Aorta (tissue), 5 donors: ENCODE results near the gene NAXD. TPM values are rescaled to one million over a fixed set of nuclear protein-coding genes. Genes with fewer than 3 reads are reported as not detected.
"Not testable (repeated sequence)": the region's sequence is repeated elsewhere in the genome, so short reads cannot be mapped to it uniquely, and the experiment has no call there.

Source experiments
- ATAC-seq: fragments of 200-7000 bp; cut with Tn5 transposase; one replicate; pipeline ENCODE4 v1.9.1; 2022; ENCODE audit warnings: moderate library complexity; ENCODE audit not compliant: low FRiP score
- DNase-seq, 2 donors: peaks; one replicate each; pipeline ENCODE4 v3.0.0-alpha.2; 2020
- H3K27ac ChIP-seq, 2 donors: one replicate each; pipeline ENCODE4 v1.5.1; 2013; ENCODE audit warnings: low read length in 2 of 2, mild to moderate bottlenecking in 2 of 2, moderate library complexity in 2 of 2, control low read depth in 1 of 2, inconsistent platforms in 1 of 2, low read depth in 1 of 2
- H3K27me3 ChIP-seq, 2 donors: one replicate each; pipeline ENCODE4 v1.6.1; 2013; ENCODE audit warnings: control low read depth in 1 of 2, low read length in 1 of 2, mild to moderate bottlenecking in 1 of 2, moderate library complexity in 1 of 2; ENCODE audit not compliant: insufficient read depth in 2 of 2, control insufficient read depth in 1 of 2
- H3K36me3 ChIP-seq, 2 donors: one replicate each; pipeline ENCODE4 v1.6.1; 2013; ENCODE audit warnings: control low read depth in 1 of 2, low read length in 1 of 2, mild to moderate bottlenecking in 1 of 2; ENCODE audit not compliant: insufficient read depth in 2 of 2, control insufficient read depth in 1 of 2
- H3K4me1 ChIP-seq, 2 donors: one replicate each; pipeline ENCODE4 v1.6.1; 2013; ENCODE audit warnings: low read length in 2 of 2, control low read depth in 1 of 2, mild to moderate bottlenecking in 1 of 2, moderate library complexity in 1 of 2; ENCODE audit not compliant: insufficient read depth in 2 of 2, control insufficient read depth in 1 of 2
- H3K4me3 ChIP-seq, 2 donors: one replicate each; pipeline ENCODE4 v1.5.1; 2013; ENCODE audit warnings: low read length in 2 of 2, control low read depth in 1 of 2, mild to moderate bottlenecking in 1 of 2
- H3K9me3 ChIP-seq: one replicate; pipeline ENCODE4 v1.6.1; 2013; ENCODE audit warnings: mild to moderate bottlenecking, low read length; ENCODE audit not compliant: control insufficient read depth
- WGBS, 2 donors: extraction: QIAGEN DNeasy Blood & Tissue Kit; methylation state at CpG; one replicate each; pipeline ENCODE4 v1.1.7; 2013; 5-methylcytosine and 5-hydroxymethylcytosine counted together
- intact Hi-C, 2 donors: fragments of 100-400 bp; cut with DNase I; formaldehyde crosslinking; loops; one replicate each; pipeline versions ENCODE4 v1.14.2 to v1.15.0; 2022
- polyA plus RNA-seq, 2 donors: library from polyadenylated mRNA; stranded (reverse); fragments of 200-250 nt; gene quantifications; one replicate each; pipeline ENCODE4 v1.2.3, GENCODE V29; 2013
- total RNA-seq, 2 donors: library from RNA; stranded (reverse); fragmentation: NEBNext Ultra II Directional; extraction: Animal tissue kit (Norgen Biotek cat#: 25700); gene quantifications; one replicate each; pipeline ENCODE4 v1.2.1, GENCODE V29; 2021
- donor health status: healthy with polysubstance abuse.
- donor health status: Bipolar disorder and iron deficiency.
- donor health status: DM: no; HTN: no; CAD: no.
- donor health status: DM: no; HTN: no; CAD: no.
- donor health status: DM: yes; HTN: yes; CAD: no.

Gene NAXD
- total and polyA plus RNA-seq, 4 donors = 20.7 to 47.0 (median 25.8) TPM

GRCh38 chr13:110606281-110606680 is 9.1 kb upstream of the NAXD start:
- ATAC-seq, intact Hi-C loops, DNase-seq, H3K4me3 ChIP-seq, H3K4me1 ChIP-seq, H3K36me3 ChIP-seq, H3K27ac ChIP-seq, H3K27me3 ChIP-seq, H3K9me3 ChIP-seq: not testable (repeated sequence)
- WGBS, 2 donors = 93% methylated on average over 31 of the region's 33 CpGs; no CpG with 5 or more reads in 1 of the 2 donors

GRCh38 chr13:110607675-110608224 is 7.6 kb upstream of the NAXD start:
- DNase-seq (no peak), ATAC-seq (no peak)
- Histone ChIP-seq H3K4me1 (no peaks in the 10 kb centered on the region), H3K27me3 (no peaks in the 10 kb centered on the region), H3K27ac (no peak overlapping the region), H3K9me3 (no peaks in the 10 kb centered on the region), H3K4me3 (no peak overlapping the region), H3K36me3 (no peaks in the 10 kb centered on the region)
- intact Hi-C loops = no loop called here
- WGBS, 2 donors = 78 to 85% methylated on average over 3 of the region's 3 CpGs

DNA sequence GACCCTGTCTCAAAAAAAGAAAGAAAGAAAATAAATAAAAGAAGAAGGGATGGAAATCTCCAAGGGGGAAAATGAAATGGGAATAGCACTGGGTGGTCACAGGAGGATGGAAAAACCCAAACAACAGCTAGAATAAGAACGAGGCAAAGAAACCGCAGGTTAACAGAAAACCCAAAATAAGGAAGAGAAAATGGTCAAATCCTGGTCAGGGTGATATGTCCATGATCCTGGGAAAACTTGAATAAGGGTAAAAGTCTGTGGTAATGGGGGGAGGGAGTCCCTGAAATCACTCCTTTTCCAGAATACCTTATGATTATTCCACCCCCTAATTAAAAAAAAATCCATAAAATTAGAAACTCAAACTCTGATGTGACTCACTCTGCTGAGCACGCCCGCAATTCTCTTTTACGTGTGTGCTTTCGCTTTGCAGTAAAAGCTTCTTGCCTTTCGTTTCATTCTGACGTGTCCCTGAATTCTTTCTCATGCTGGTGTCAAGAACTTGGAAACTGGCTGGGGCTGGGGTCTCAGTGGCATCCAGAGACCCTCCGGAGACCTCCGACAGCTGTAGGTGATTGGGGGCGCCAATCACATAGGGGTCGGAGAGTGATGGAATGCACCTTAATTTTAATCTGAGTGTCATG is 4.3 kb upstream of the NAXD start:
- WGBS, 2 donors = 77 to 81% methylated on average over 12 of the region's 12 CpGs

DNA sequence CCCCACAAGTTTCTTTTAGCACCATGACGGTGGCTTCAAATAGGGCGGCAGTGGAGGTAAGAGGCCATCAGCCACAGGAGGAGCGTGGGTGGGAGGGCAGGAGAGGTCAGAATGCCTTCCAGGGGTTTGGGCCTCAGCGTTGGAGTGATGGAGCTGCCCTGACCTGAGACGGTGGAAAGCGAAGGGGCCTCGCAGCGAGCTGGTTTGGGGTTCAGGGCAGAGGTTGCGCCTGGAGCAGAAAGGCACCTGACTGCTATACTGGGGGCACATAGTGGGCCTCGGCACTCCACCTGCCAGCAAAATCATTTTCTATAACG is 382 bp upstream of the NAXD start:
- DNase-seq (no peak), ATAC-seq (no peak)
- Histone ChIP-seq H3K27me3 (no peaks in the 10 kb centered on the region), H3K36me3 (no peaks in the 10 kb centered on the region), H3K4me1 (no peaks in the 10 kb centered on the region), H3K4me3 (no peak overlapping the region), H3K9me3 (no peaks in the 10 kb centered on the region), H3K27ac (peak overlapping the region in 1 of 2 donors; percentile 50)
- 83 to 86% methylated on average over 11 of the region's 11 CpGs for WGBS, 2 donors
- intact Hi-C loops = loop anchor here (5.0 to 10.0 kb wide), 2 partner anchors 90 to 92 kb away; partner anchors contain the start of gene CARS2 (in 2 of the 2)

More for the DNA sequence above, 4.3 kb upstream of the NAXD start:
- no peak overlapping the region for H3K4me3 ChIP-seq
- no peak for ATAC-seq
- no peaks in the 10 kb centered on the region for H3K27me3 ChIP-seq
- no peak overlapping the region for H3K27ac ChIP-seq
- H3K9me3 ChIP-seq = no peaks in the 10 kb centered on the region
- no peaks in the 10 kb centered on the region for H3K4me1 ChIP-seq
- no peaks in the 10 kb centered on the region for H3K36me3 ChIP-seq
- intact Hi-C loops = loop anchor here in 1 of 2 donors (5.0 to 10.0 kb wide), 2 partner anchors 49 to 94 kb away; partner anchors contain the start of genes CARS2 and RAB20
- DNase-seq = no peak

- DNase-seq (peak in 1 of 2 donors; percentile 86), ATAC-seq (peak; percentile 47)
- intact Hi-C loops = loop anchor here (5.0 to 10.0 kb wide), 2 partner anchors 88 to 91 kb away; partner anchors contain the start of gene CARS2 (in 2 of the 2)
- 9% methylated on average over 33 to 37 of the region's 37 CpGs for WGBS, 2 donors
- no peaks in the 10 kb centered on the region for H3K4me1 ChIP-seq
- H3K27ac ChIP-seq = peak overlapping the region; percentile 73 to 83
- H3K9me3 ChIP-seq = no peaks in the 10 kb centered on the region
- H3K4me3 ChIP-seq = peak overlapping the region; percentile 49 to 64
- H3K36me3 ChIP-seq = no peaks in the 10 kb centered on the region
- no peaks in the 10 kb centered on the region for H3K27me3 ChIP-seq
These were observed 1.1 kb downstream of the NAXD start for GRCh38 chr13:110616103-110617101.

DNA sequence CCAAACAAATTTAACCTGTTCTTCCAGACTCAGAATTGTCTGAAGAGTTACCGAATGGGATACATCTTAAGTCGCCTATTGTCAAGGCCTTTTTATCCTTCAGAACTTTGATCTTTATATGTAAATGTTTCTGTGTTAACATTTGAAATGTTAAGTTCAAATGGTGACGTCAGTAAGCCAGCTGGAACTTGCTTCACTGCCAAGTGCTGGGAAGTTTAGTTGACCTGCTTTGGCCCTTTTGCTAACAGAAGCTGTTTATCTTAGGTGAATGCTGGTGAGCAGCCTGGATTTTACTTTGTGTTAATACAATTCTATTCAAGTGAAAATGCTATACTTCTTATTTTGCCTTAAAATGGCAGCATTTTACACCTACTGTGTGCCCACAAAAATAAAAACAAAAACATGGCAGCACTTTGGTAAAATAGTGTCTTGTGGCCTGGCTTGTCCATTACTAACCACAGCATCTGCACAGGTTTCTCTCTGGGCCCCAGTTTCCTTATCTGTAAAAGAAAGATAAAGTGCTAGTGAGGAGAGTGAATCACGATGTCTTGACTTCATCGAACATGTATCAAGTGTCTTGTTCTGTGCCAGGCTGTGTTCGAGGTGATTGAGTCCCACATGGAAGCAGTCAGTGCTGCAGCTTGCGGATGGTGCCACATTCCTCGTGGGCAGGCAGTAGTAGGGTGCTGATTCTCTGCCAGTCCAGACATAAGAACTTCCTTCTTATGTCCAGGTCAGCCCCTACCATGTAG is 2.2 kb downstream of the NAXD start:
- Histone ChIP-seq H3K36me3 (no peaks in the 10 kb centered on the region), H3K9me3 (no peaks in the 10 kb centered on the region), H3K27me3 (no peaks in the 10 kb centered on the region), H3K27ac (no peak overlapping the region), H3K4me1 (no peaks in the 10 kb centered on the region), H3K4me3 (no peak overlapping the region)
- ATAC-seq = no peak
- intact Hi-C loops = loop anchor here (5.0 to 10.0 kb wide), 2 partner anchors 87 to 90 kb away; partner anchors contain the start of gene CARS2 (in 2 of the 2)
- no peak for DNase-seq
- WGBS, 2 donors = 61 to 65% methylated on average over 8 of the region's 8 CpGs

DNA sequence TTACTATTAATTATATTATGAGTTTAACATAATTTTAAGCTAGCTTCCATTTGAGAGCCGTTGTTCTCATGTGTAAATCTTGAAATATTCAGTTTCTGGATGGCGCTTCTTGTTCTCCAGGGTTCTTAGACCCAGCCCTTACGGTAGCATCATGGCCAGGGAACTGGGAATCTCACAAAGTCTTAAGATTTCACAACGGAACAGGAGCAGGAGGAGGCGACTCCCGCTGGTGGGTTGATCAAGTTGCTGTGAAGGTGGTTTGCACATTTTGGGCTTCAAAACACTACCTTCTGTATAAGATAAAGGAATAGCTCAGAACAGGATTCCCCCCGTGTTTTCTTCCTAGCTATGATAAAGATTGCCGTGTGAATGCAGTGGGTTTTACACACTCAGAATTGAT is 2.8 kb downstream of the NAXD start:
- WGBS, 2 donors = 85 to 88% methylated on average over 8 of the region's 8 CpGs
- H3K4me1 ChIP-seq = no peaks in the 10 kb centered on the region
- intact Hi-C loops = loop anchor here (5.0 to 10.0 kb wide), 2 partner anchors 87 to 89 kb away; partner anchors contain the start of gene CARS2 (in 2 of the 2)

GRCh38 chr13:110618780-110619179 is 3.4 kb downstream of the NAXD start:
- WGBS, 2 donors = 93 to 95% methylated on average over 9 of the region's 9 CpGs
- Histone ChIP-seq H3K9me3 (no peaks in the 10 kb centered on the region), H3K36me3 (peaks cover 0 to 3% of the 10 kb centered on the region in 2 donors), H3K27ac (no peak overlapping the region), H3K4me3 (no peak overlapping the region), H3K4me1 (no peaks in the 10 kb centered on the region), H3K27me3 (no peaks in the 10 kb centered on the region)
- no peak for DNase-seq
- no peak for ATAC-seq
- intact Hi-C loops = loop anchor here (5.0 to 10.0 kb wide), 2 partner anchors 86 to 89 kb away; partner anchors contain the start of gene CARS2 (in 2 of the 2)

More for the DNA sequence above, 2.8 kb downstream of the NAXD start:
- DNase-seq = no peak
- no peaks in the 10 kb centered on the region for H3K9me3 ChIP-seq
- no peak for ATAC-seq
- H3K36me3 ChIP-seq = peaks cover 0 to 3% of the 10 kb centered on the region in 2 donors
- no peak overlapping the region for H3K27ac ChIP-seq
- no peak overlapping the region for H3K4me3 ChIP-seq
- no peaks in the 10 kb centered on the region for H3K27me3 ChIP-seq
